ENCODE results near the gene TMPRSS11D. TPM values are rescaled to one million over a fixed set of nuclear protein-coding genes. Genes with fewer than 3 reads are reported as not detected.
A peak's percentile ranks its signal among the peaks of the same experiment; 100 is the strongest.

The TMPRSS11D gene, protein sequence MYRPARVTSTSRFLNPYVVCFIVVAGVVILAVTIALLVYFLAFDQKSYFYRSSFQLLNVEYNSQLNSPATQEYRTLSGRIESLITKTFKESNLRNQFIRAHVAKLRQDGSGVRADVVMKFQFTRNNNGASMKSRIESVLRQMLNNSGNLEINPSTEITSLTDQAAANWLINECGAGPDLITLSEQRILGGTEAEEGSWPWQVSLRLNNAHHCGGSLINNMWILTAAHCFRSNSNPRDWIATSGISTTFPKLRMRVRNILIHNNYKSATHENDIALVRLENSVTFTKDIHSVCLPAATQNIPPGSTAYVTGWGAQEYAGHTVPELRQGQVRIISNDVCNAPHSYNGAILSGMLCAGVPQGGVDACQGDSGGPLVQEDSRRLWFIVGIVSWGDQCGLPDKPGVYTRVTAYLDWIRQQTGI
- not detected in 2 replicates for total RNA-seq

GRCh38 chr4:67883902-67884301 is at the start of gene TMPRSS11D:
Gene TMPRSS11D, minus strand, starts transcription at chr4:67884002. Its CDS starts 69 bp downstream, at chr4:67883933.
- no peak for DNase-seq (ENCODE audit: low read depth)

DNA sequence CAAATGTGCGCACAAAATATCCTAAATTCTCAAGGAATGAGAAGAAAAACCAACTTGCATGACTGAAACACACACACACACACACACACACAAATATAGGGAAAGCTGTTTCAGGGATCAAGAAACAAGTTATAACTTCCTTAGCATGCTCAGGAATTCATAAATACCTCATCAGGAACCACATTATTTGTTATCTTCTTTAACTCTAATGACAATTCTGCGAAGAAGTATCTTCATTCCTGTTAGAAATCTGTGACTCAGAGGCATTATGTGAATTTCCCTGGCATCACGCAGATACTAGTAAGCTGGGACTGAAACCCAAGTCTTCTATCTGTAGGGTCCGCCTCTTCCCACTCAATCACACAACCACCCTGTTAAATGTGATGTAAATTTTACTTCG is 49.2 kb upstream of the TMPRSS11D start:
- no peak for DNase-seq (ENCODE audit: low read depth)

DNA sequence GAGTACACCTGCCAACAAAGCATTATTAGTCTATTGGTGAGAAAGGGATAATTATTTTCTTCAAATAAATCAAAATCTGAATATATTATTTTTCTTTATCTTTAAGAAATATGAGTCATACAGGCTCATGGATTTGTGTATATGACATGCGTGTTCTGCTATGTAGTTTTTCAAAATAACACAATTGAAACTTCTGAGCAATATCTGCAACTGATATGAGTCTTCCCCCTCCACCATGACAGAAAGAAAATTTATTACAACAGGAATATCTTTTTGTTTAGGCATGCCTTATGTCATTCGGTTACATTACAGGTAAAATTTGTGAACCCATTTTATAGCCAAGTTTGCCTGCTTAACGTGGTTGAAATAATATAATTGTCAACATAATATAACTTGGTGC is 47.5 kb upstream of the TMPRSS11D start:
- DNase-seq (ENCODE audit: low read depth) = no peak

- peak; percentile 69 for DNase-seq (ENCODE audit: low read depth)
These were observed 45.6 kb upstream of the TMPRSS11D start for GRCh38 chr4:67929426-67929825.

GRCh38 chr4:67928546-67928945 is 44.7 kb upstream of the TMPRSS11D start:
- peak; percentile 20 for DNase-seq (ENCODE audit: low read depth)

DNA sequence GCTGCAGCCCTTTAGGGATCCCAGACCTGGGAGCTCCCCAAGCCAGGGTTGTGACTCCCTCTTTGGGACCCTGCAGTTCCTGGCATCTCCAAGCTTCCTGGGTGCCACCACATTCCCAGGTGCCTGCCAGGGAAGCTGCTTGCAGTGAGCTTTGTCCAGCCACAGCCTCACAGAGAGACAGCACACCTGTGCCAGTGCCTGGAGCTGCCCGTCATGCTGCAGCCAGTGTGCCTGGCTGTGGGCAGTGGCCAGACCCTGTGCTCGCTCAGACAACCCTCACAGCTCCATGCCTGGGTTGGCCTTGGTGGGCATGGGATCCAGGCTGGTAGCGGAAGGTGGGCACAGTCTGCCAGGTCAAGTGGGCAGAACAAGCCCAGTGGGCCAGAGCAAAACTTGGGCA is 43.4 kb upstream of the TMPRSS11D start:
- DNase-seq (ENCODE audit: low read depth) = no peak

GRCh38 chr4:67926485-67926884 is 42.7 kb upstream of the TMPRSS11D start:
- no peak for DNase-seq (ENCODE audit: low read depth)

- peak; percentile 28 for DNase-seq (ENCODE audit: low read depth)
These were observed 38.9 kb upstream of the TMPRSS11D start for GRCh38 chr4:67922697-67923096.

DNA sequence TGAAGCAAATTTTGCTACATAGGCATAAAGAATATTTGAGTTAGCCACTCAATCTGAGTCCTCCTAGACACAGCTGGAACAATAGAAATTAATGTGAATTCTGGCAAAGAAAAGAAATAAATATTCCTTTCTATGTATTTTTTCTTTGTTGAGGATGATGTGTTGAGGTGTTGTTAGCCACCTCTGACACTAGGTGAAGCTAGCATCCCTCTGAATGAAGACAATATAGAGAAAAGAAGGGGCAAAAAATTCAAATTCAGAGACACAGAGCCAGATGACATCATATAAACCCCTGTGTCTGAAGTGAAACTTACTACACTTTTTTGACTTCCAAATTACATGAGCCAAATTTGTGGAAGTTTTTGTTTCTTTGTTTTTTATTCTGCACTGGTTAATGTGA is 34.6 kb upstream of the TMPRSS11D start:
- no peak for DNase-seq (ENCODE audit: low read depth)

GRCh38 chr4:67915400-67915966 is 31.7 kb upstream of the TMPRSS11D start:
- no peak for DNase-seq (ENCODE audit: low read depth)

- DNase-seq (ENCODE audit: low read depth) = no peak
These were observed 28.3 kb upstream of the TMPRSS11D start for GRCh38 chr4:67912080-67912479.

GRCh38 chr4:67911638-67912037 is 27.8 kb upstream of the TMPRSS11D start:
- DNase-seq (ENCODE audit: low read depth) = no peak

- DNase-seq (ENCODE audit: low read depth) = no peak
These were observed 27.3 kb upstream of the TMPRSS11D start for GRCh38 chr4:67911141-67911540.

DNA sequence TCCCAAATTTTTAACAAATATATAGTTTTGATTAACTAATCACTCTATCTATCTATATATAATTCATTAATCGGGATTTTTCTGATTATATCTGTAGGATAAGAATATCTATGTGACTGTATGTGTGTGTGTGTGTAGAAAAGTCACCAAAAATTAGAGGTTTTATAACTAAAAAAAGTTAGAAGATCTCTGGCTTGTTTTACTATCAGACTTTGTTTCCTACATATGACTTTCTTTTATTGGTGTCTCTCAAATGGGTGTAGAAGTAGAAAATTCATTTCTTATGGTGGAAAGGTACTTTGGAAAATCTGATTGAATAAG is 26.7 kb upstream of the TMPRSS11D start:
- DNase-seq (ENCODE audit: low read depth) = no peak

- peak; percentile 19 for DNase-seq (ENCODE audit: low read depth)
These were observed 26.2 kb upstream of the TMPRSS11D start for GRCh38 chr4:67909905-67910584.

- DNase-seq (ENCODE audit: low read depth) = no peak
These were observed 23.8 kb upstream of the TMPRSS11D start for GRCh38 chr4:67907650-67908049.

DNA sequence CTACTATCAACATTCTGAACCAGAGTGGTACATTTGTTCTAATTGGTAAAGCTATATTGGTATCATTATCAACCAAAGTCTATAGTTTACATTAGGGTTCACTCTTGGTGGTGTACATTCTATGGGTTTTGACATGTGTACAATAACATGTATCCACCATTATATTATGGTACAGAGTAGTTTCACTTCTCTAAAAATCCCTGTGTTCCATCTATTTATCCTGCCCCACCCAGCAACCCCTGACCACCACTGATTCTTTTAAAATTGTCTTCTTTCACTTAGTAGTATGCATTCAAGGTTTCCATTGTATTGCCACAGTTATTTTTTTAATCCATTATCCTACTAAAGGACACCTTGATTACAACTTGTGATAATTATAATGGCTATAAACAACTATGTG is 15.3 kb upstream of the TMPRSS11D start:
- no peak for DNase-seq (ENCODE audit: low read depth)

DNA sequence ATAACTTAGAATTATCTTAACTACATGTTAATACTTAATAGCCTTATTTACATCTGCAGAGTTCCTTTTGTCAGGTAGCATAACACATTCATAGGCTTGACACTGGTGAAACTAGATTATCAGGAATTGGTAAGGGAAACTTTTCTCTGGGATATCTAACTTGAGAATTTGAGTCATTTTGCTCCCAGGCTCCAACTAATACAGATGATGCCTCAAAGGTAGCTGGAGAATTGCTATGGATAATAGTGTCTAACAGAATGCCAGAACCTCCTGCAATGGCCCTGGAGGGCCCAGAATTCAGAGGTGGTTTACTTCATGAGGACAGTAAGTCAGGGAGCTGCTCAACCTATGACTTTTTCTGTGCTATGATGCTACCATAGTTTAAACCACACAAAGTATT is 13.9 kb upstream of the TMPRSS11D start:
- no peak for DNase-seq (ENCODE audit: low read depth)

DNA sequence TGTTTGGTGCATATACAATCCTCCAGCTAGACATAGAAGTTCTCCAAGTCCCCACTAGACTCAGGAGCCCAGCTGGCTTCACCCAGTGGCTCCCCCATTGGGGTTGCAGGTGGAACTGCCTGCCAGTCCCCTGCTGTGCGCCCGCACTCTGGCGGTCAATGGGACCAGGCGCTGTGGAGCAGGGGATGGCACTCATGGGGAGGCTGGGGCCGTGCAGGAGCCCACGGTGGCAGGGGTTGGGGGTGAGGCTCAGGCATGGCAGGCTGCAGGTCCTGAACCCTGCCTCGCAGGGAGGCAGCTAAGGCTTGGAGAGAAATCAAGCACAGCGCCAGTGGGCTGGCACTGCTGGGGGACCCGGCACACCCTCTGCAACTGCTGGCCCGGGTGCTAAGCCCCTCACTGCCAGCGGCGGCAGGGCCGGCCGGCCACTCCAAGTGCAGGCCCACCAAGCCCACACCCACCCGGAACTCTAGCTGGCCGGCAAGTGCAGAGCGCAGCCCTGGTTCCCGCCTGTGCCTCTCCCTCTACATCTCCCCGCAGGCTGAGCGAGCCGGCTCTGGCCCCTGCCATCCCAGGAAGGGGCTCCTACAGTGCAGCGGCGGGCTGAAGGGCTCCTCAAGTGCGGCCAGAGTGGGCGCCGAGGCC is 12.7 kb upstream of the TMPRSS11D start:
- no peak for DNase-seq (ENCODE audit: low read depth)

- DNase-seq (ENCODE audit: low read depth) = no peak
These were observed 10.9 kb upstream of the TMPRSS11D start for GRCh38 chr4:67894659-67895058.

GRCh38 chr4:67892905-67893304 is 9.1 kb upstream of the TMPRSS11D start:
- no peak for DNase-seq (ENCODE audit: low read depth)

DNA sequence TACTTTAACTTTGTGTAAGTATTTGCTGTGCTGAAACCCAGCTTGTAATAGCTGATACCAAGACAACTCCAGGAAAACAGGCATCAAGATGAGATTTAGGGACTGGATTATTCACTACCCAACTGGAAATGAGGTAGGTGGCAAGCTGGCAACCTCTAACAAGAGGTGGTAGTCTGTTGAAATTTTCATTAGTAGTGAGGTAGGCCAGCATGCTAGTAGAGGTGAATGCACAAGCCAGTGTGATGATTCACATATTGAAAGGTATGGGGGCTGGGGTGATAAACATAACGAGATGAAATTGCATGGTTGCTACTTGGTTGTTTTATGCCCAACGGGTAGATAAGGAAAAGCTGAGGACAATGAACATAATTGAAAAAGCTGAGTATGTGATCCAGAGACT is 8.5 kb upstream of the TMPRSS11D start:
- peak; percentile 16 for DNase-seq (ENCODE audit: low read depth)

- no peak for DNase-seq (ENCODE audit: low read depth)
These were observed 7.8 kb upstream of the TMPRSS11D start for GRCh38 chr4:67891645-67892044.

Data from renal cortical epithelial cell (primary cell).